Activated CD8-positive, alpha-beta T cell treated with anti-CD3 and anti-CD28 coated beads for 36 hours (primary cell): ENCODE measurements around the gene CDO1. TPM values are rescaled to one million over a fixed set of nuclear protein-coding genes. Genes with fewer than 3 reads are reported as not detected.

ENCODE experiments used
- ATAC-seq: fragments of 200-7000 bp; cut with Tn5 transposase; one replicate; pipeline ENCODE4 v1.10.0; 2021; ENCODE audit warnings: mild to moderate bottlenecking, moderate library complexity
- CTCF ChIA-PET: fragments of 350-600 bp; sonication (Branson Sonifier 250); formaldehyde crosslinking; loops from one replicate; lab custom pipeline; 2021; ENCODE audit warnings: antibody characterized with exemption; lab: Charles Lee
- POLR2A ChIA-PET: fragments of 350-600 bp; sonication (Branson Sonifier 250); formaldehyde crosslinking; loops from one replicate; lab custom pipeline; 2021; ENCODE audit warnings: antibody characterized with exemption; lab: Charles Lee
- DNase-seq: peaks from one replicate; pipeline ENCODE4 v3.0.0-alpha.2; 2020
- H3K27ac Mint-ChIP-seq: one replicate; pipeline ENCODE4 v1.8.0; 2021; ENCODE audit warnings: mild to moderate bottlenecking, mixed read lengths
- H3K27me3 Mint-ChIP-seq: one replicate; pipeline ENCODE4 v1.8.0; 2021; ENCODE audit warnings: mixed read lengths
- H3K36me3 Mint-ChIP-seq: one replicate; pipeline ENCODE4 v1.8.0; 2021; ENCODE audit warnings: low read depth, mixed read lengths
- H3K4me1 Mint-ChIP-seq: one replicate; pipeline ENCODE4 v1.8.0; 2021; ENCODE audit warnings: low read depth, mixed read lengths
- H3K4me3 Mint-ChIP-seq: one replicate; pipeline ENCODE4 v1.8.0; 2021; ENCODE audit warnings: mild to moderate bottlenecking, moderate library complexity, mixed read lengths
- H3K9me3 Mint-ChIP-seq: one replicate; pipeline ENCODE4 v1.8.0; 2021; ENCODE audit warnings: mixed read lengths
- intact Hi-C: fragments of 100-400 bp; cut with micrococcal nuclease; formaldehyde crosslinking; loops from one replicate; pipeline ENCODE4 v1.10.0; 2022
- total RNA-seq, 2 experiments: library from RNA; stranded (reverse); gene quantifications; one replicate each; pipeline ENCODE4 v1.2.3, GENCODE V29; 2021
- TF ChIP-seq, protein P1 (sequence below): fragments of 200-600 bp; IDR thresholded peaks from one replicate; pipeline ENCODE4 v1.8.0; 2022; ENCODE audit warnings: antibody characterized with exemption, mild to moderate bottlenecking

The CDO1 gene
- total RNA-seq, 2 experiments from 2014 or later = 0.18 to 0.22 TPM

DNA sequence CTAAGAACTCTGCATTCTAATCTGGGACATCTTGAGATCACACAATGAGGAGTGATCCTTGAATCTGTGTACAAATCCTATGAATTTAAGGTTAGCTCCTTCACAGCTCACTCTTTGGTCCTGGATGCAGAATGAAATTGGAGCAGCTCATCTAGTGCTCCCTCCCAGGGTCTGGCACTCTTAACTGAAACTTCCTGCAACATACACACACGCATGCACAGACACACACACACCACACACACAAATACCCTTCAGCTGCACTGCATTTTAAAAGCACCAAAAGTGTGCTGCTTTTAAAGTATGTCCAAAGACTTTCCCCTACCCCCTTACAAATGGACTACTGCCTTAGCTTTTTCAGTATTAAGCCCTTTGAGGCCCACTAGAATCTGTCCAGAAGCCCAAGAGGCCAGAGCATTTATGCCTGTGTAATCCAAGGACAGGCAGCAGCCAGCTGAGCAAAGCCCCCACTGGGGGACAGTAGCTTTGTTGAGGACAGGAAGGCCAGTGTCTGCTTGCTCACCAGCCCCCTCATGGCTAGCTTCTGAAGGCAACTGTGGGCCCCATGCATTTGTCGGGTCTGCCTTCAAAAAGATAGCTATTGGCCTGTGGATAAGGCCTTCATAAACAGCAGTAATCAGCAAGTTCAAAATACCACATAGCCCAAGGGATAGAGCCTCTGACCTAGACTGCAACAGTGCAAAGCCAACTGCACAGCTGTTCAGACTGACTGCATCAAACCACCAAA lies 43.6 kb downstream of the CDO1 start:
- no peaks in the 10 kb centered on the region for H3K36me3 Mint-ChIP-seq
- H3K27ac Mint-ChIP-seq = no peak overlapping the region
- ATAC-seq (no peak), DNase-seq (no peak)
- H3K9me3 Mint-ChIP-seq = no peaks in the 10 kb centered on the region
- POLR2A ChIA-PET = interaction anchor here (1.5 kb wide), 1 partner anchor 12 kb away, joined by 3 read pairs; no protein-coding TSS in a partner anchor
- peaks cover 22% of the 10 kb centered on the region for H3K27me3 Mint-ChIP-seq
- intact Hi-C loops = no loop called here
- CTCF ChIA-PET = interaction anchor here (1.0 to 1.6 kb wide), 4 partner anchors 13 to 138 kb away, joined by 3 to 7 read pairs (median 4); no protein-coding TSS in a partner anchor
- H3K4me3 Mint-ChIP-seq = no peak overlapping the region
- H3K4me1 Mint-ChIP-seq = no peaks in the 10 kb centered on the region
- TF ChIP-seq, protein P1, sequence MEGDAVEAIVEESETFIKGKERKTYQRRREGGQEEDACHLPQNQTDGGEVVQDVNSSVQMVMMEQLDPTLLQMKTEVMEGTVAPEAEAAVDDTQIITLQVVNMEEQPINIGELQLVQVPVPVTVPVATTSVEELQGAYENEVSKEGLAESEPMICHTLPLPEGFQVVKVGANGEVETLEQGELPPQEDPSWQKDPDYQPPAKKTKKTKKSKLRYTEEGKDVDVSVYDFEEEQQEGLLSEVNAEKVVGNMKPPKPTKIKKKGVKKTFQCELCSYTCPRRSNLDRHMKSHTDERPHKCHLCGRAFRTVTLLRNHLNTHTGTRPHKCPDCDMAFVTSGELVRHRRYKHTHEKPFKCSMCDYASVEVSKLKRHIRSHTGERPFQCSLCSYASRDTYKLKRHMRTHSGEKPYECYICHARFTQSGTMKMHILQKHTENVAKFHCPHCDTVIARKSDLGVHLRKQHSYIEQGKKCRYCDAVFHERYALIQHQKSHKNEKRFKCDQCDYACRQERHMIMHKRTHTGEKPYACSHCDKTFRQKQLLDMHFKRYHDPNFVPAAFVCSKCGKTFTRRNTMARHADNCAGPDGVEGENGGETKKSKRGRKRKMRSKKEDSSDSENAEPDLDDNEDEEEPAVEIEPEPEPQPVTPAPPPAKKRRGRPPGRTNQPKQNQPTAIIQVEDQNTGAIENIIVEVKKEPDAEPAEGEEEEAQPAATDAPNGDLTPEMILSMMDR = no peak

DNA sequence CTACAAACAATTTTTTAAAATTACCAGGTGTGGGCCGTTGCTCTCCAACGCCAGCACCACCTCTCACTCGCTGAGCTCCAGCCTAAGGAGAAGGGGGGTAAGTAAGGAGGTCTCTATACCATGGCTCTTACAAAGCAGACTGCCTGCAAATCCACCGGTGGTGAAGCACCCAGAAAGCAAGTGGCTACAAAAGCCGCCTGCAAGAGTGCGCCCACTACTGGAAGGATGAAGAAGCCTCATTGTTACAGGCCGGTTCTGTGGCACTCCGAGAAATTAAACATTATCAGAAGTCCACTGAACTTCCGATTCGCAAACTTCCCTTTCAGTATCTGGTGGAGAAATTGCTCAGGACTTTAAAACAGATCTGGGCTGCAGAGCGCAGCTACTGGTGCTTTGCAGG lies 46.0 kb downstream of the CDO1 start:
- no peaks in the 10 kb centered on the region for H3K9me3 Mint-ChIP-seq
- ATAC-seq (no peak), DNase-seq (peak; percentile 38)
- no peak overlapping the region for H3K4me3 Mint-ChIP-seq
- intact Hi-C loops = no loop called here
- TF ChIP-seq, protein P1 = peak; percentile 43
- peaks cover 15% of the 10 kb centered on the region for H3K27me3 Mint-ChIP-seq
- ChIA-PET CTCF (interaction anchor here (0.9 kb wide), 1 partner anchor 137 kb away, joined by 3 read pairs; no protein-coding TSS in a partner anchor), POLR2A (no interaction called here)
- no peak overlapping the region for H3K27ac Mint-ChIP-seq
- H3K4me1 Mint-ChIP-seq = peaks cover 6% of the 10 kb centered on the region
- H3K36me3 Mint-ChIP-seq = no peaks in the 10 kb centered on the region

DNA sequence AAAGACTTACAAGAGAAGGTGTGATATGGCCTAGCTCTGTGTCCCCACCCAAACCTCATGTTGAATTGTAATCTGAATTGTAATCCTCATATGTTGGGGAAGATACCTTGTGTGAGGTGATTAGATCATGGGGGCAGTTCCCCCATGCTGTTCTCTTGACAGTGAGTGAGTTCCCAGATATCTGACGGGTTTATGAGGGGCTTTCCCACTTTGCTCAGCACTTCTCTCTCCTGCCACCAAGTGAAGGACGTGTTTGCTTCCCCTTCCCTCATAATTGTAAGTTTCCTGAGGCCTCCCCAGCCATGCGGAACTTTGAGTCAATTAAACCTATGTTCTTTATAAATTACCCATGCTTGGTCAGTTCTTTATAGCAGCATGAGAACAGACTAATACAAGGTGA lies 49.0 kb downstream of the CDO1 start:
- TF ChIP-seq, protein P1 = no peak
- no peak overlapping the region for H3K27ac Mint-ChIP-seq
- H3K4me1 Mint-ChIP-seq = peaks cover 6% of the 10 kb centered on the region
- POLR2A ChIA-PET = interaction anchor here (0.7 kb wide), 1 partner anchor 18 kb away, joined by 3 read pairs; no protein-coding TSS in a partner anchor
- H3K4me3 Mint-ChIP-seq = no peak overlapping the region
- intact Hi-C loops = no loop called here
- H3K36me3 Mint-ChIP-seq = no peaks in the 10 kb centered on the region
- peaks cover 26% of the 10 kb centered on the region for H3K27me3 Mint-ChIP-seq
- CTCF ChIA-PET = no interaction called here
- no peak for DNase-seq
- no peak for ATAC-seq
- H3K9me3 Mint-ChIP-seq = peaks cover 2% of the 10 kb centered on the region

DNA sequence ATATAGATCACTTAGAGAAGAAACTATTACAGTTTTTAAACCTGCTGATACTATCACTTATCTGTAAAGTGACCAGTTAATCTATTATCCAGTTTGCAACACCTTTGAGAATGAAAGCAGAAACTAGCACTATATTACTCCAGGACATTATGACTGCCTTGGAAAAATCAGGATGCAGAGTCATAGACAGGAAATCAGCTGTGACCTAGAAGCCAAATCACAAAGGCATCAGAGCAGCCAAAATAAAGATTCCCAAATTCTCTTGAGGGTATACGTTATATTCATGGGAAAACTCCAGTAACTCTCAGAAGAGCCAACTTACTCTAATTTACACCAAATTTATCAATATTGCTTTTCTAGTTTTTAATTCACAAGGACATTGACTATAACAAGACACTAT lies 49.9 kb downstream of the CDO1 start:
- Mint-ChIP-seq H3K36me3 (no peaks in the 10 kb centered on the region), H3K4me1 (peaks cover 6% of the 10 kb centered on the region), H3K9me3 (peaks cover 2% of the 10 kb centered on the region), H3K4me3 (no peak overlapping the region), H3K27me3 (peaks cover 30% of the 10 kb centered on the region), H3K27ac (no peak overlapping the region)
- DNase-seq (no peak), ATAC-seq (no peak)
- TF ChIP-seq, protein P1 = no peak
- intact Hi-C loops = no loop called here
- CTCF ChIA-PET = no interaction called here
- POLR2A ChIA-PET = interaction anchor here (0.7 kb wide), 1 partner anchor 19 kb away, joined by 3 read pairs; no protein-coding TSS in a partner anchor

DNA sequence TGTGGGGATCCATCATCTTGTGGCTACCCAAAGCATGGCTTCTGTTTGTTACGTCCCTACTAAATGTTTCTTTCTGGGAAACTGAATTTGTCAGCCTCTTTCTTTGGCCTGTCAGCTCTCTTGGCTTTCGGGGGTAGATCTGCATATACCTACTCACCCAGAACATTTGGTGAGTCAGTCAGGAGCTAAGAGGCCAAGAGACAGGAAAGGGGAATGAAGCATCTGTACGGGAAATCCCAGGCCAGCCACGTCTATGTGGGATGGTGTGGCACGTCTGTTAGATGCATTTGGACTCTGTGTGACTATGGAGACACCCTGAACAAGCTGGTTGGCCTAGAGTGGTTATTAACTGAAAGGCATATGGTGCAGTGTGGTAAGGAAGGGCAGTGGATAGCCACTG lies 58.1 kb downstream of the CDO1 start:
- H3K4me1 Mint-ChIP-seq = no peaks in the 10 kb centered on the region
- peak; percentile 4 for DNase-seq
- CTCF ChIA-PET = no interaction called here
- H3K4me3 Mint-ChIP-seq = no peak overlapping the region
- no peaks in the 10 kb centered on the region for H3K36me3 Mint-ChIP-seq
- no peak overlapping the region for H3K27ac Mint-ChIP-seq
- POLR2A ChIA-PET = no interaction called here
- intact Hi-C loops = no loop called here
- TF ChIP-seq, protein P1 = no peak
- H3K27me3 Mint-ChIP-seq = peaks cover 22% of the 10 kb centered on the region
- no peak for ATAC-seq
- H3K9me3 Mint-ChIP-seq = no peaks in the 10 kb centered on the region
